Adipocyte (in vitro differentiated cells): Measurements from ENCODE around the gene RND2.
A peak's percentile ranks its signal among the peaks of the same experiment; 100 is the strongest.

Experiments used
- DNase-seq: peaks from one replicate; pipeline ENCODE4 v3.0.0-alpha.2; 2015; ENCODE audit warnings: low read depth
- H3K27me3 ChIP-seq: replicated peaks from 2 replicates; pipeline ENCODE4 v1.7.0; 2013; ENCODE audit warnings: mild to moderate bottlenecking, low read length, moderate library complexity; ENCODE audit not compliant: control insufficient read depth, insufficient read depth
- H3K36me3 ChIP-seq: 2 replicates; pipeline ENCODE4 v1.7.0; 2013; ENCODE audit warnings: low read length, mild to moderate bottlenecking, moderate library complexity; ENCODE audit not compliant: control insufficient read depth, insufficient read depth, severe bottlenecking
- H3K4me1 ChIP-seq: 2 replicates; pipeline ENCODE4 v1.7.0; 2013; ENCODE audit warnings: mild to moderate bottlenecking, low read length, moderate library complexity; ENCODE audit not compliant: control insufficient read depth, insufficient read depth
- H3K4me3 ChIP-seq: 2 replicates; pipeline ENCODE4 v1.7.0; 2013; ENCODE audit warnings: mild to moderate bottlenecking, low read length, moderate library complexity
- H3K9ac ChIP-seq: 2 replicates; pipeline ENCODE4 v1.7.0; 2013; ENCODE audit warnings: mild to moderate bottlenecking, low read length, moderate library complexity
- H3K9me3 ChIP-seq: 2 replicates; pipeline ENCODE4 v1.7.0; 2013; ENCODE audit warnings: mild to moderate bottlenecking, low read length, moderate library complexity; ENCODE audit not compliant: control insufficient read depth

Gene RND2

DNA sequence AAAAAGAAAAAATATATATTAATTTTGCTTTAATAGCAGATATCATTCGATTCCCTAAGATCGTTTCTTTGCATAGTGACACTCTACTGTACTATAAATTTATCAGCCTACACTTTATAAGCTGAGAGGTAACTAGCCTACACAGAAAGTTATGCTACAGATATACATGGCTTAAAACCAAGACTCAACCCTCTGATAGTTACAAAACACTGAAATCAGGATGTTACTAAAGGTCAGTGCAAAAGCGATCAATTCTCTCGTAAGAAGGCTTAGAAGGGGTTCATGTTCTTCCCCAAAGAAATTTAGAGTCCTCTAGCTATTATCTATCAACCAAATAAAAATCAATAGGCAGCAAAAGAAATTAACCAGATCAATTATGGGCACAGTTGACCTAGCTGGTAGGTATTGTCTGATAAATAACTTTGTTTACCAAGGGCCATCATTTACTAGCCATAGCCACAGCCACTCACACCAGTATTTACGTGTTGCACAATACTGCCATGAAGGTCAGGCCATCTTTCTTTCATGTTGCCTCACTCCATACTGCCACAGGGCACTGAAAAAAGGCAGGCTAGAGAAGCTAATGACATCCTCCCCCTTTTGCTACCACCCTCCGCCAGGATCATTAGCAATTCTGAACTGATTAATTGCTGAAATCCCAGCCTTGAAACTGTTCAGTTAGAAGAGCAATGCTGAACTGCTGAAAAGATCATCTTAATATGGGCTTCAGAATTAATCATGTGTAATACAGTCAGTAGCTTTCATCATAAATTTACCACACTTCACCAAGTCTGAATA is 43.7 kb downstream of the RND2 start:
- peak; percentile 6 for DNase-seq
- no peak overlapping the region for H3K4me3 ChIP-seq
- no peaks in the 10 kb centered on the region for H3K36me3 ChIP-seq

DNA sequence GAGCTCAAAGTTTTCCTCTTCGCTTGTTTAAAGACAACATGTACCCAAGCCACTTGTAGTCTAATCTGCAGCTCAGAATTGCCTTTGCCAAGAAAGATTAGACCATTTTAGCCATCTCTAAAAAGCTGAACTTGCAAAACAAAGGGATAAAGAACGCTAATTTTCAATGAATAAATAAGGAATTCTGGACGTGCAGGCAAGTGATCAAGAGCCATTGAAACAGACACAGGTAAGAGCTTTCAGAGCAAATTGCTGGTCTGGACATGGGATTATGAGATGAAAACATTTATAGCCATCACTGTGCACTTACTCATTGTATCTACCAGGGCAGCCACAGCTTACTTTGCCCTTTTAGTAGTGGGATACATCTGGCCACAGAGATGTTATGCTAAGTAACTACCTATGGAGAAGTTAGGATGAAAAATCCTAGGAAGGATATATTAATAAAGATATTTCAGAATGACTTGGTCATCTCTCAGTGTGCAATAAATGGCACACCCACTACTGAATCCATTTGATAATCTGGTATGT is 44.4 kb downstream of the RND2 start:
- no peaks in the 10 kb centered on the region for H3K9me3 ChIP-seq
- no peak overlapping the region for H3K4me3 ChIP-seq
- DNase-seq: no peak
- no peaks in the 10 kb centered on the region for H3K36me3 ChIP-seq
- H3K9ac ChIP-seq: no peak overlapping the region
- H3K4me1 ChIP-seq: peaks cover 18% of the 10 kb centered on the region
- H3K27me3 ChIP-seq: no peaks in the 10 kb centered on the region

More for the DNA sequence above, 43.7 kb downstream of the RND2 start:
- H3K9ac ChIP-seq: no peak overlapping the region
- H3K27me3 ChIP-seq: no peaks in the 10 kb centered on the region
- H3K9me3 ChIP-seq: no peaks in the 10 kb centered on the region
- H3K4me1 ChIP-seq: peaks cover 18% of the 10 kb centered on the region

DNA sequence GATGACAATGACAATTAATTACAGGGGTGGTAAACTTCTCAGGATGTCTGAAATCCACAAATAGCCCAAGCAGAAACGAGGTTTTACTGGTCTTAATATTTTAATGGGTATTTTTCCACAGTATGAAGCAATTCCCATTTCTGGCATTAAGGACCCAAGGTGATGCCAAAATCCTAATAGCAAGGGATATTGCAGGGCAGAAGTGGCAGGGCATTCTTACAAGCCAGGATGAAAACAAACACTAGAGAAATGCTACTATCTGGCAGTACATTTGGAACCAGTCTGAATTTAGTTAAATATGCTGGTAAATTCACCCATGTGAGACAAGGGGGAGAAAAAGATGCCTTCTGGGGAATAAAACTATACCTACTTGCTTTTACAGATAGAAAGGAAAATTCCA is 45.2 kb downstream of the RND2 start:
- Histone ChIP-seq H3K4me1 (peaks cover 18% of the 10 kb centered on the region), H3K9ac (no peak overlapping the region)

DNA sequence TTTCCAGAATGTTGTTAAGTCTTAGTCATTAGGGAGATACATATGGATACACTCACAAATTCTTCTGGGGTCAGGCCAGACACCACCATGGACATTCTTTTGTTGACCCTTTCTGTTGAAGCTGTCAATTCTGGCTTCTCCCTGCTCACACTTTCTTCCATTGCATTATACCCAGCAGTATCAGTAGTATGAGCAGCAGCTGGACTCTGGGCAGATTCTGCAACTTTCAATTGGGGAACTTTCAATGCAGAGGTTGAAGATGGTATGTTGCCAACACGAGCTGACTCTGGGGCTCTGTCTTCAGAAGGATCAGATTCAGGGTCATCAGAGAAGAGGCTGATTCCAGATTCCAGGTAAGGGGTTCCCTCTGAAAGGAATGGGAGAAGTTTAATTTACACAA is 45.8 kb downstream of the RND2 start:
- Histone ChIP-seq H3K4me3 (no peak overlapping the region), H3K27me3 (no peaks in the 10 kb centered on the region), H3K9ac (no peak overlapping the region), H3K4me1 (peaks cover 18% of the 10 kb centered on the region), H3K9me3 (no peaks in the 10 kb centered on the region), H3K36me3 (no peaks in the 10 kb centered on the region)
- no peak for DNase-seq

More for the DNA sequence above, 45.2 kb downstream of the RND2 start:
- H3K27me3 ChIP-seq: no peaks in the 10 kb centered on the region
- H3K9me3 ChIP-seq: no peaks in the 10 kb centered on the region
- no peaks in the 10 kb centered on the region for H3K36me3 ChIP-seq
- DNase-seq: no peak
- no peak overlapping the region for H3K4me3 ChIP-seq

DNA sequence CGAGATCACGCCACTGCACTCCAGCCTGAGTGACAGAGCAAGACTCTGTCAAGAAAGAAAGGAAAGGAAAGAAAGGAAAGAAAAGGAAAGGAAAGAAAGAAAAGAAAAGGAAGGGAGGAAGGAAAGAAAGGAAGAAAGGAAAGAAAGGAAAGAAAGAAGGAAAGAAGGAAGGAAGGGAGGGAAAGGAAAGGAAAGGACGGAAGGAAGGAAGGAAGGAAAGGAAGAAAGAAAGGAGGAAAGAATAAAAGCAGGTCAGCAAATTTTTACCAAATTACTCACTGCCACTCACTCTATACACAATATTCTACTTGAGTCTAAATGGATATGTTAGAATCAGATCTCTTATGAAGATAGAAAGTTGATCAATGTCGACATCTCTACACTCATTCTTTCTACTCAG is 49.8 kb downstream of the RND2 start:
- no peaks in the 10 kb centered on the region for H3K27me3 ChIP-seq
- no peaks in the 10 kb centered on the region for H3K36me3 ChIP-seq
- H3K9me3 ChIP-seq: no peaks in the 10 kb centered on the region
- no peak overlapping the region for H3K9ac ChIP-seq
- peaks cover 4% of the 10 kb centered on the region for H3K4me1 ChIP-seq
- H3K4me3 ChIP-seq: no peak overlapping the region
- DNase-seq: no peak

DNA sequence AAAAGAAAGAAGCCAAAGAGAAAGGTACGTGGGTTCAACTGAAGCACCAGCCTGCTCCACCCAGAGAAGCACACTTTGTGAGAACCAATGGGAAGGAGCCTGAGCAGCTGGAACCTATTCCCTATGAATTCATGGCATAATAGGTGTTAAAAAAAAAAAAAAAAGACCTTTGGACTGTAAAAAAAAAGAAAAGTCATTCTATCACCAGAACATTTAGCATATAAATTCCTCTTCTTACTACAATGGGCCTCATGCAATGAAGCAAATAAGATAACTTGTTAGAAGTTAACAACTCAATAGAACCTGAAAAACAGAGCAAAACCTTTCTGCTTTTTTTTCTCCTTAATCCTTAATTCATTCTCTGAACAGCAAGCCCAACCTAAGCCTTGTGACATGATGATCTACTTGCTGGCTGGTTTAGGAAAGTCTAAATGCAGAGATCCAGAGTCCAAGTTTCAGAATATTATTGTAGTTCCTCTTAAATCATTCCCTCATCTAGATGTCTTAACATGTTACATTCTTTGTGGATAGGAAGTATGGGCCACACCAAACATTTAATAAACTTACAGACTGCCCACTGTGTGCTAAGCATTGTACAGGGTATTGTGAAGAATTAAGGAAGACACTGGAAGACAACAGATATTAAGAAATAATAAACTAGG is 54.7 kb downstream of the RND2 start:
- Histone ChIP-seq H3K9ac (no peak overlapping the region), H3K36me3 (no peaks in the 10 kb centered on the region), H3K4me3 (no peak overlapping the region), H3K27me3 (no peaks in the 10 kb centered on the region), H3K9me3 (no peaks in the 10 kb centered on the region), H3K4me1 (peaks cover 4% of the 10 kb centered on the region)
- DNase-seq: no peak
